GM12878 (cell line): ENCODE data around the gene NLN. TPM values are rescaled to one million over a fixed set of nuclear protein-coding genes. Genes with fewer than 3 reads are reported as not detected.

ENCODE experiments used
- ATAC-seq: fragments of 200-7000 bp; cut with Tn5 transposase; 3 replicates; pipeline ENCODE4 v1.9.1; 2020; ENCODE audit warnings: mild to moderate bottlenecking, moderate library complexity
- BruUV-seq: library from RNA; stranded (reverse); fragments of 400-500 nt; replicated peaks from 2 replicates; lab custom pipeline; 2021; lab: Mats Ljungman, UMichigan
- CTCF ChIA-PET: fragments of 300-600 bp; sonication (Branson Sonifier 250); formaldehyde crosslinking; extraction: SDS; loops from one replicate; lab custom pipeline; 2021; ENCODE audit warnings: inconsistent platforms; lab: Yijun Ruan, JAX
- POLR2A ChIA-PET: fragments of 350-600 bp; formaldehyde crosslinking; extraction: SDS; loops from one replicate; lab custom pipeline; 2021; ENCODE audit warnings: inconsistent platforms; lab: Charles Lee
- RAD21 ChIA-PET: fragments of 300-600 bp; sonication (Branson Sonifier 250); formaldehyde crosslinking; loops from one replicate; lab custom pipeline; 2023; ENCODE audit warnings: antibody characterized with exemption; ENCODE audit not compliant: unreplicated experiment; lab: Charles Lee
- SMC1A ChIA-PET: fragments of 300-600 bp; sonication (Branson Sonifier 250); formaldehyde crosslinking; loops from one replicate; lab custom pipeline; 2023; ENCODE audit not compliant: unreplicated experiment, uncharacterized antibody; lab: Charles Lee
- DNase-seq: peaks from one replicate; pipeline ENCODE4 v3.0.0-alpha.2; 2011; ENCODE audit warnings: low read depth, low spot score
- FAIRE-seq: peaks from 3 replicates; lab custom pipeline; 2011; peaks lifted over from hg19 to GRCh38; lab: Jason Lieb, UNC
- H2AFZ ChIP-seq: 2 replicates; pipeline ENCODE4 v1.6.0; 2011; ENCODE audit warnings: low read depth, low read length, control low read depth; ENCODE audit not compliant: control insufficient read depth
- H3K27ac ChIP-seq: 2 replicates; pipeline ENCODE4 v1.5.1; 2011; ENCODE audit warnings: control low read depth; ENCODE audit not compliant: control insufficient read depth, insufficient read depth
- H3K27me3 ChIP-seq, 2 experiments: replicated peaks in 1 of 2; 2 replicates each; pipeline versions ENCODE4 v1.6.0 to v1.6.1; 2011; ENCODE audit warnings: low read length in 1 of 2; ENCODE audit not compliant: control insufficient read depth in 2 of 2, insufficient read depth in 2 of 2
- H3K36me3 ChIP-seq, 2 experiments: 2 replicates each; pipeline ENCODE4 v1.5.1; 2011; ENCODE audit warnings: low read length in 1 of 2; ENCODE audit not compliant: control insufficient read depth in 2 of 2, insufficient read depth in 2 of 2
- H3K4me1 ChIP-seq: 2 replicates; pipeline ENCODE4 v1.6.1; 2011; ENCODE audit warnings: mild to moderate bottlenecking, low read length, moderate library complexity, mixed read lengths; ENCODE audit not compliant: control insufficient read depth, insufficient read depth
- H3K4me2 ChIP-seq: 2 replicates; pipeline ENCODE4 v1.6.0; 2011; ENCODE audit warnings: control low read depth; ENCODE audit not compliant: control insufficient read depth, insufficient read depth
- H3K4me3 ChIP-seq: fragments of 200-600 bp; sonication (generic); 2 replicates; pipeline ENCODE4 v1.5.1; 2016
- H3K79me2 ChIP-seq: 2 replicates; pipeline ENCODE4 v1.6.0; 2011; ENCODE audit warnings: low read length; ENCODE audit not compliant: control insufficient read depth, insufficient read depth
- H3K9ac ChIP-seq: 2 replicates; pipeline ENCODE4 v1.8.0; 2011; ENCODE audit warnings: low read length, control low read depth, mixed read lengths; ENCODE audit not compliant: control insufficient read depth, insufficient read depth
- H3K9me3 ChIP-seq: replicated peaks from 3 replicates; pipeline ENCODE4 v1.5.1; 2011; ENCODE audit warnings: mild to moderate bottlenecking, low read length; ENCODE audit not compliant: control insufficient read depth, insufficient read depth
- H4K20me1 ChIP-seq: 2 replicates; pipeline ENCODE4 v1.6.0; 2011; ENCODE audit not compliant: control insufficient read depth, insufficient read depth
- EP300 ChIP-seq, 2 experiments: fragments of 150-350 bp in 1 of 2; IDR thresholded peaks; 2 replicates each; pipeline ENCODE4 v1.6.1; 2011 to 2012; ENCODE audit warnings: low read depth in 2 of 2, low read length in 2 of 2, borderline replicate concordance in 1 of 2, improper control_type of control experiment in 1 of 2, inconsistent platforms in 1 of 2; ENCODE audit not compliant: control insufficient read depth in 1 of 2
- HDAC2 ChIP-seq: fragments of 200-600 bp; sonication (generic); IDR thresholded peaks from 2 replicates; pipeline ENCODE4 v1.6.1; 2017
- MLLT1 ChIP-seq: fragments of 450-650 bp; IDR thresholded peaks from 2 replicates; pipeline ENCODE4 v1.6.1; 2016; ENCODE audit warnings: mild to moderate bottlenecking
- MYC ChIP-seq: IDR thresholded peaks from 2 replicates; pipeline ENCODE4 v1.6.1; 2011; ENCODE audit warnings: mild to moderate bottlenecking, low read length, moderate library complexity, inconsistent platforms; ENCODE audit not compliant: insufficient read depth, insufficient replicate concordance, insufficient read length, severe bottlenecking
- NR2C2 ChIP-seq: IDR thresholded peaks from 2 replicates; pipeline ENCODE4 v1.6.1; 2011; ENCODE audit warnings: borderline replicate concordance, low read depth; ENCODE audit not compliant: control insufficient read depth, insufficient read length
- SIN3A ChIP-seq: IDR thresholded peaks from 2 replicates; pipeline ENCODE4 v1.6.1; 2012; ENCODE audit warnings: low read depth, low read length, improper control_type of control experiment
- SPI1 ChIP-seq: IDR thresholded peaks from 2 replicates; pipeline ENCODE4 v1.6.1; 2011; ENCODE audit warnings: low read depth, mild to moderate bottlenecking, low read length, moderate library complexity, borderline replicate concordance; ENCODE audit not compliant: insufficient read depth
- WGBS: methylation state at CpG from one replicate; pipeline ENCODE4 v1.1.6; 2016; ENCODE audit warnings: low lambda C conversion rate; ENCODE audit not compliant: insufficient replicate concordance, insufficient coverage; ENCODE audit errors: missing lambda C conversion rate; 5-methylcytosine and 5-hydroxymethylcytosine counted together
- in situ Hi-C: fragments of 300-500 bp; cut with MboI; formaldehyde crosslinking; loops from 9 replicates; pipeline ENCODE4 v1.14.3; 2018; ENCODE audit warnings: mixed read lengths
- intact Hi-C: fragments of 100-400 bp; cut with micrococcal nuclease; formaldehyde crosslinking; loops from one replicate; pipeline ENCODE4 v1.14.2; 2022; ENCODE audit not compliant: unreplicated experiment
- polyA plus RNA-seq, 11 experiments: library from polyadenylated mRNA; depleted of rRNA in 4 of 11; unstranded in 6 of 11; stranded (reverse) in 5 of 11; fragments of >200 nt; fragmentation: Nextera tagmentation in 4 of 11; fragmentation: Illumina TruSeq in 1 of 11; extraction: Ambion mirVana in 4 of 11; extraction: Trizol in 1 of 11; gene quantifications; 1 replicate in 1 of 11; 2 replicates in 10 of 11; pipeline versions ENCODE4 v1.2.1 to v1.2.3, GENCODE V29; 2011 to 2016; ENCODE audit warnings: inconsistent platforms in 2 of 11, missing spikeins in 2 of 11, low read depth in 1 of 11
- total RNA-seq, 4 experiments: library from RNA; depleted of rRNA in 3 of 4; stranded (reverse); fragments of >200 nt in 3 of 4; fragmentation: Illumina TruSeq in 1 of 4; extraction: Trizol in 1 of 4; gene quantifications; 2 replicates each; pipeline versions ENCODE4 v1.2.1 to v1.2.3, GENCODE V29; 2013 to 2021

The NLN gene
- total and polyA plus RNA-seq, 10 of the 15 experiments (the other 5 are each of a cell fraction or from before 2014, with no cell fraction given), result 6.8 to 56.9 (median 33.3) TPM

- TF ChIP-seq MLLT1, result no peak
- no peak for TF ChIP-seq SPI1
- TF ChIP-seq MYC, result no peak
- no peak for TF ChIP-seq NR2C2
These were observed 151.3 kb downstream of the NLN start (continued) for GRCh38 chr5:65873181-65873750.

- DNase-seq (no peak), ATAC-seq (no peak), FAIRE-seq (no peak)
- H3K4me1 ChIP-seq, result no peaks in the 10 kb centered on the region
- H2AFZ ChIP-seq, result no peak overlapping the region
- POLR2A ChIA-PET, result no interaction called here
- in situ Hi-C loops (no loop called here), intact Hi-C loops (no loop called here)
- H3K79me2 ChIP-seq, result no peaks in the 10 kb centered on the region
- H3K27me3 ChIP-seq, result no peaks in the 10 kb centered on the region
- no peaks in the 10 kb centered on the region for H4K20me1 ChIP-seq
- WGBS, result 79% methylated on average over 3 of the region's 3 CpGs
- no TSS peak for BruUV-seq
- RAD21 ChIA-PET, result no interaction called here
- H3K27ac ChIP-seq, result no peak overlapping the region
- no peak overlapping the region for H3K9ac ChIP-seq
- no peak overlapping the region for H3K4me2 ChIP-seq
- H3K36me3 ChIP-seq, result no peaks in the 10 kb centered on the region
- TF ChIP-seq EP300 (IDR thresholded peaks at IDR 0.05; ENCODE audit: borderline replicate concordance in 1 of 2, control insufficient read depth in 1 of 2, low read depth in 2 of 2, low read length in 2 of 2), result no peak
- no peak for TF ChIP-seq HDAC2
- no peak for TF ChIP-seq SIN3A
- SMC1A ChIA-PET, result no interaction called here
- no peaks in the 10 kb centered on the region for H3K9me3 ChIP-seq
- CTCF ChIA-PET, result no interaction called here
- no peak overlapping the region for H3K4me3 ChIP-seq
These were observed 152.2 kb downstream of the NLN start for GRCh38 chr5:65874241-65874640.
